Astrocyte (in vitro differentiated cells and primary cell): ENCODE measurements around the gene ENTPD8.

ENCODE experiments used
- CTCF ChIP-seq: IDR thresholded peaks from 2 replicates; pipeline ENCODE4 v1.5.1; 2011; ENCODE audit warnings: low read depth, mild to moderate bottlenecking, inconsistent platforms, low read length, moderate library complexity; ENCODE audit not compliant: insufficient read depth
- EZH2 ChIP-seq: IDR thresholded peaks from 2 replicates; pipeline ENCODE4 v1.6.1; 2012; ENCODE audit warnings: mild to moderate bottlenecking, low read length, inconsistent platforms; ENCODE audit not compliant: insufficient read depth

DNA sequence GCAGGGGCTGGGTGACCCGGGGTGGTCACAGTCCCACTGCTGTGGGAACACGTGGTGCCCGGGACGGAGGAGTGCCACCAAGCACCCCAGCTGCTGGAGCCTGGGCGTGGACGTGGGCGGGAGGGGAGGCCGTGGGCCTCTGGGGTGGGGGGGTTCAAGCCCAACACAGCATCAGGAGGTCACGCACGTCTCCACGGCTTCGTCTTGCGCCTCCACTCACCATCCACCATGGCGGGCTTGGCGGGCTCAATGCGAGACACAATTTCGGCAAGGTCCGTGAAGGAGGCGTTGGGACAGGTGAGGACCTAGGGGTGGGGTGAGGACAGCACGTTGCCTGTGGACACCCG, 20.1 kb upstream of the ENTPD8 start:
- no peak for TF ChIP-seq CTCF
- TF ChIP-seq EZH2 = no peak
